Transverse colon (tissue), 4 donors: Measurements from ENCODE around the gene C9orf57. TPM values are rescaled to one million over a fixed set of nuclear protein-coding genes. Genes with fewer than 3 reads are reported as not detected.

Experiments used
- DNase-seq: peaks from one replicate; pipeline ENCODE4 v3.0.0-alpha.2; 2019
- H3K27ac ChIP-seq, 4 donors: fragments of 200-600 bp; sonication (generic); 2 replicates each; pipeline ENCODE4 v1.5.1; 2016 to 2018; ENCODE audit warnings: inconsistent platforms in 4 of 4
- H3K27me3 ChIP-seq: fragments of 200-600 bp; sonication (generic); 2 replicates; pipeline ENCODE4 v1.5.1; 2017; ENCODE audit warnings: inconsistent platforms
- H3K36me3 ChIP-seq, 4 donors: fragments of 200-600 bp; sonication (generic); 2 replicates each; pipeline ENCODE4 v1.5.1; 2017 to 2019; ENCODE audit warnings: inconsistent platforms in 4 of 4
- H3K4me1 ChIP-seq, 4 donors: fragments of 200-600 bp; sonication (generic); 2 replicates each; pipeline ENCODE4 v1.5.1; 2017 to 2020; ENCODE audit warnings: inconsistent platforms in 4 of 4
- H3K4me3 ChIP-seq, 4 donors: fragments of 200-600 bp; sonication (generic); 1 replicate in 1 of 4; 2 replicates in 3 of 4; pipeline versions ENCODE4 v1.5.1 to v1.6.1; 2017 to 2019; ENCODE audit warnings: inconsistent platforms in 4 of 4
- H3K9me3 ChIP-seq, 2 donors: fragments of 200-600 bp; sonication (generic); 2 replicates each; pipeline ENCODE4 v1.5.1; 2017 to 2019; ENCODE audit warnings: inconsistent platforms in 2 of 2
- EP300 ChIP-seq: sonication (generic); formaldehyde crosslinking; IDR thresholded peaks from one replicate; pipeline ENCODE4 v1.6.1; 2017; ENCODE audit warnings: antibody characterized with exemption, low read depth
- POLR2A ChIP-seq: fragments of 450-650 bp; IDR thresholded peaks from one replicate; pipeline ENCODE4 v1.6.1; 2016; ENCODE audit warnings: antibody characterized with exemption, mild to moderate bottlenecking, moderate library complexity
- POLR2AphosphoS5 ChIP-seq, 3 donors: sonication (generic); formaldehyde crosslinking; IDR thresholded peaks; one replicate each; pipeline ENCODE4 v1.6.1; 2016; ENCODE audit warnings: antibody characterized with exemption in 3 of 3
- WGBS, 2 donors: methylation state at CpG; one replicate each; pipeline ENCODE4 v1.1.5; 2018; ENCODE audit warnings: low coverage in 1 of 2; 5-methylcytosine and 5-hydroxymethylcytosine counted together
- in situ Hi-C, 4 donors: fragments of 200-750 bp; cut with MboI; loops; one replicate each; pipeline versions ENCODE4 v1.15.0 to v1.15.1; 2017; ENCODE audit warnings: low sequenced_read_pairs in 3 of 4, low pct_ligation_motif_present in 1 of 4, low pct_unique_long_range_greater_than_20kb in 1 of 4
- intact Hi-C: fragments of 100-400 bp; cut with DNase I; formaldehyde crosslinking; loops from one replicate; pipeline ENCODE4 v1.15.1; 2023; ENCODE audit warnings: low total_unique reads
- total RNA-seq, 4 donors: library from RNA; depleted of rRNA; stranded (reverse); fragments of >200 nt; gene quantifications; one replicate each; pipeline ENCODE4 v1.1.0, GENCODE V29; 2016
- TF ChIP-seq, protein P1 (sequence below), 5 experiments: fragments of 200-600 bp in 3 of 5; fragments of 450-650 bp in 2 of 5; sonication (generic) in 3 of 5; IDR thresholded peaks; 1 replicate in 2 of 5; 2 replicates in 3 of 5; pipeline ENCODE4 v1.5.1; 2016 to 2017; ENCODE audit warnings: antibody characterized with exemption in 5 of 5, inconsistent platforms in 3 of 5, mild to moderate bottlenecking in 2 of 5, moderate library complexity in 1 of 5

Gene C9orf57
- total RNA-seq, 4 donors from 2014 or later = not detected

DNA sequence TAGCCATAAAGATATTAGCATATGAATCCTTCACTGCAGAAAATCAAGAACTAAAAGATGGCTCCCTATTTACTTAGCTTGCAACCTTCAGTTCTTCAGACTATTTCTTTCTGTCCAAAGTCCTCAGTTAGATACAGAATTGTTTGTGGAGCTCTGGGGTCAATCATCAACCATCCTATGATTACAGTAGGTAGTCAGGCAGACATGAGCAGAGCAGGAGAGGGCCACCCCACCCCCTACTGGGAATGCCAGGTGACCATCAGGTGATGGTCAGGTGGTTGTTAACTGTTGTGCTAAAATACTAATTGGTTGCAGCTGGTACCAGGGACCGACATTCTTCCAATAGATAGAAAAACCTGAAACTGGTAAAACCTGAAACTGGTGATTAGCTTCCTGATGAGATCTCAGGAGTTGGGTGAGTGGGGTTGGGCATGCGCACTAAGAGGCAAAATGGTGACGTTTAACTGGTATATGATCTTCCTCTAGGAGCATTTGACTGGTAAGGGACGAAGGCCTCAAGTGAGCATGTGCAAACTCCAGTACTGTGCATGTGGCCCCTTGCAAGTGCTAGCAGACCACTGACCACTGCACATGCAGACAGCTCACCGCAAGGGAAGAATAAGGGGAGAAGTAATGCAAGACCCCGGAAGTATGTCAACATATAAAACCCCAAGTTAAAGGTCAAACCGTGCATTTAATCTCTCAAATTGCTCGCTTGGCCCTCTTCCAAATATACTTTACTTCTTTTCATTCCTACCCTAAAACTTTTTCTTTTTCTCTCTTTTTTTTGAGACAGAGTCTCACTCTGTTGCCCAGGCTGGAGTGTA, 13.6 kb downstream of the C9orf57 start:
- WGBS, 2 donors = 75 to 78% methylated on average over 7 to 8 of the region's 8 CpGs
- no peak for DNase-seq
- Histone ChIP-seq H3K4me1 (no peaks in the 10 kb centered on the region), H3K4me3 (no peak overlapping the region), H3K9me3 (no peaks in the 10 kb centered on the region), H3K36me3 (no peaks in the 10 kb centered on the region), H3K27me3 (no peaks in the 10 kb centered on the region), H3K27ac (no peak overlapping the region)
- intact Hi-C loops = no loop called here
- in situ Hi-C loops = loop anchor here in 3 of 4 donors (10.0 to 25.0 kb wide), 4 partner anchors 565 to 1140 kb away; no protein-coding TSS in a partner anchor
- TF ChIP-seq EP300 (no peak), POLR2A (no peak), POLR2AphosphoS5 (IDR thresholded peaks at IDR 0.05) (no peak)
- TF ChIP-seq, protein P1, sequence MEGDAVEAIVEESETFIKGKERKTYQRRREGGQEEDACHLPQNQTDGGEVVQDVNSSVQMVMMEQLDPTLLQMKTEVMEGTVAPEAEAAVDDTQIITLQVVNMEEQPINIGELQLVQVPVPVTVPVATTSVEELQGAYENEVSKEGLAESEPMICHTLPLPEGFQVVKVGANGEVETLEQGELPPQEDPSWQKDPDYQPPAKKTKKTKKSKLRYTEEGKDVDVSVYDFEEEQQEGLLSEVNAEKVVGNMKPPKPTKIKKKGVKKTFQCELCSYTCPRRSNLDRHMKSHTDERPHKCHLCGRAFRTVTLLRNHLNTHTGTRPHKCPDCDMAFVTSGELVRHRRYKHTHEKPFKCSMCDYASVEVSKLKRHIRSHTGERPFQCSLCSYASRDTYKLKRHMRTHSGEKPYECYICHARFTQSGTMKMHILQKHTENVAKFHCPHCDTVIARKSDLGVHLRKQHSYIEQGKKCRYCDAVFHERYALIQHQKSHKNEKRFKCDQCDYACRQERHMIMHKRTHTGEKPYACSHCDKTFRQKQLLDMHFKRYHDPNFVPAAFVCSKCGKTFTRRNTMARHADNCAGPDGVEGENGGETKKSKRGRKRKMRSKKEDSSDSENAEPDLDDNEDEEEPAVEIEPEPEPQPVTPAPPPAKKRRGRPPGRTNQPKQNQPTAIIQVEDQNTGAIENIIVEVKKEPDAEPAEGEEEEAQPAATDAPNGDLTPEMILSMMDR (IDR thresholded peaks at IDR 0.05) = no peak

DNA sequence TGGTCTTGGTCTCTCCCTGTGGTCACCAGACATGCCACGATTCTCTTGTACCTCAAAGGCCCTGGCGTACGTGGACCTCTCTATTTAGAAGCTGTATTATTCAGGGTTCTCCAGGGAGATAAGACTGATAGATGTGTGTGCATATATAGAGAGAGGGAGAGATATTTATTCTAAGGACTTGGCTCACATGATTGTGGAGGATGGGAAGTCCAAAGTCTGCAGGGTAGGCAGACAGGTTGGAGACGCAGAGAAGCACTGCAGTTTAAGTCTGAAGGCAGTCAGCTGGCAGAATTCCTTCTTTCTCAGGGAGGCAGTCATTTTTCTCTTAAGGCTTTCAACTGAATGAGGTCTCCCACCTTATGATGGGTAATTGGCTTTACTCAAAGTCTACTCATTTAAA, 16.3 kb downstream of the C9orf57 start:
- intact Hi-C loops (no loop called here), in situ Hi-C loops (loop anchor here in 3 of 4 donors (5.0 to 25.0 kb wide), 5 partner anchors 228 to 1143 kb away; no protein-coding TSS in a partner anchor)

GRCh38 chr9:72043576-72043975, 16.8 kb downstream of the C9orf57 start:
- no peaks in the 10 kb centered on the region for H3K27me3 ChIP-seq
- in situ Hi-C loops (loop anchor here in 3 of 4 donors (5.0 to 25.0 kb wide), 5 partner anchors 229 to 1144 kb away; no protein-coding TSS in a partner anchor), intact Hi-C loops (no loop called here)
- H3K9me3 ChIP-seq = no peaks in the 10 kb centered on the region
- peaks cover 0 to 4% (median 0%) of the 10 kb centered on the region in 4 donors for H3K4me1 ChIP-seq
- no peak for TF ChIP-seq POLR2A
- TF ChIP-seq, protein P1 (IDR thresholded peaks at IDR 0.05) = no peak
- no peak overlapping the region for H3K4me3 ChIP-seq
- H3K36me3 ChIP-seq = no peaks in the 10 kb centered on the region
- no peak for DNase-seq
- 90 to 92% methylated on average over 2 of the region's 2 CpGs for WGBS, 2 donors
- H3K27ac ChIP-seq = no peak overlapping the region

More for the DNA sequence above, 16.3 kb downstream of the C9orf57 start:
- Histone ChIP-seq H3K4me3 (no peak overlapping the region), H3K27me3 (no peaks in the 10 kb centered on the region), H3K9me3 (no peaks in the 10 kb centered on the region), H3K36me3 (no peaks in the 10 kb centered on the region), H3K27ac (no peak overlapping the region), H3K4me1 (peaks cover 0 to 4% (median 0%) of the 10 kb centered on the region in 4 donors)
- TF ChIP-seq, protein P1 (IDR thresholded peaks at IDR 0.05) = no peak
- no peak for TF ChIP-seq POLR2A
- TF ChIP-seq POLR2AphosphoS5 (IDR thresholded peaks at IDR 0.05) = no peak
- TF ChIP-seq EP300 = no peak
- 52 to 80% methylated on average over 4 of the region's 4 CpGs for WGBS, 2 donors
- DNase-seq = no peak

DNA sequence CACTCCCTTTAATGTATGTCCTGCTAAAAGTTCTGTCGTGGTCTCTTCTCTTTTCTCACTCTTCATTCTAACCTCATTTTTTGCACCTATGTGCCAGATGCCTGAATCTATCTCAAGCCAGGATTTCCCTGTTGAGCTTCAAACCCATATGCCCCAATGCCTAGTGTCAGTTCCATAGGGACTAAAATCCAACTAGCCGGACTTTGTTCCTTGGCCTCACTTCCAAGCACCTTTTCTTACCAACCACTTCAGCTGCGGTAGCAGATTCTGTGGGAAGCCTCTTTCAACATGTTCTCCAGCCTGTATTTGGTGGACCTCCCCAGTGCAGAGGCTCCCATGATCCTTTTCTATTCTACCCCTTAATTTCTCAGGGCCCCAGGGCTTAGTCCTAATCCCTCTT, 17.5 kb downstream of the C9orf57 start:
- no peak for TF ChIP-seq EP300
- Histone ChIP-seq H3K4me1 (peaks cover 0 to 4% (median 0%) of the 10 kb centered on the region in 4 donors), H3K27me3 (no peaks in the 10 kb centered on the region), H3K36me3 (no peaks in the 10 kb centered on the region), H3K4me3 (no peak overlapping the region), H3K27ac (no peak overlapping the region), H3K9me3 (no peaks in the 10 kb centered on the region)
- intact Hi-C loops = no loop called here
- in situ Hi-C loops = loop anchor here in 3 of 4 donors (5.0 to 25.0 kb wide), 5 partner anchors 229 to 1144 kb away; no protein-coding TSS in a partner anchor
- 90 to 93% methylated on average over 2 to 3 of the region's 3 CpGs for WGBS, 2 donors
- DNase-seq = no peak
